ENCODE results near the gene TPGS1. TPM values are rescaled to one million over a fixed set of nuclear protein-coding genes. Genes with fewer than 3 reads are reported as not detected.
"Not testable (repeated sequence)": the region's sequence is repeated elsewhere in the genome, so short reads cannot be mapped to it uniquely, and the experiment has no call there.

The TPGS1 gene
- total RNA-seq, 1 donor from 2014 or later = 10.8 TPM

GRCh38 chr19:472005-472858 is 35.1 kb upstream of the TPGS1 start:
- DNase-seq (no peak), ATAC-seq (ENCODE audit: poor library complexity) (no peak)
- intact Hi-C loops (cut with DNase I) = no loop called here

- intact Hi-C loops (cut with DNase I) = no loop called here
- peak; percentile 47 for DNase-seq
- ATAC-seq (ENCODE audit: poor library complexity) = peak; percentile 38
Observed at GRCh38 chr19:474126-475078, 32.9 kb upstream of the TPGS1 start.

- ATAC-seq (ENCODE audit: poor library complexity) = no peak
- intact Hi-C loops (cut with DNase I) = no loop called here
- DNase-seq = no peak
Observed at GRCh38 chr19:475360-475759, 31.9 kb upstream of the TPGS1 start.

GRCh38 chr19:478236-478903 is 28.9 kb upstream of the TPGS1 start:
- DNase-seq (peak; percentile 26), ATAC-seq (ENCODE audit: poor library complexity) (no peak)
- intact Hi-C loops (cut with DNase I) = no loop called here

GRCh38 chr19:478976-479375 is 28.3 kb upstream of the TPGS1 start:
- intact Hi-C loops (cut with DNase I) = no loop called here
- DNase-seq (peak; percentile 13), ATAC-seq (ENCODE audit: poor library complexity) (no peak)

DNA sequence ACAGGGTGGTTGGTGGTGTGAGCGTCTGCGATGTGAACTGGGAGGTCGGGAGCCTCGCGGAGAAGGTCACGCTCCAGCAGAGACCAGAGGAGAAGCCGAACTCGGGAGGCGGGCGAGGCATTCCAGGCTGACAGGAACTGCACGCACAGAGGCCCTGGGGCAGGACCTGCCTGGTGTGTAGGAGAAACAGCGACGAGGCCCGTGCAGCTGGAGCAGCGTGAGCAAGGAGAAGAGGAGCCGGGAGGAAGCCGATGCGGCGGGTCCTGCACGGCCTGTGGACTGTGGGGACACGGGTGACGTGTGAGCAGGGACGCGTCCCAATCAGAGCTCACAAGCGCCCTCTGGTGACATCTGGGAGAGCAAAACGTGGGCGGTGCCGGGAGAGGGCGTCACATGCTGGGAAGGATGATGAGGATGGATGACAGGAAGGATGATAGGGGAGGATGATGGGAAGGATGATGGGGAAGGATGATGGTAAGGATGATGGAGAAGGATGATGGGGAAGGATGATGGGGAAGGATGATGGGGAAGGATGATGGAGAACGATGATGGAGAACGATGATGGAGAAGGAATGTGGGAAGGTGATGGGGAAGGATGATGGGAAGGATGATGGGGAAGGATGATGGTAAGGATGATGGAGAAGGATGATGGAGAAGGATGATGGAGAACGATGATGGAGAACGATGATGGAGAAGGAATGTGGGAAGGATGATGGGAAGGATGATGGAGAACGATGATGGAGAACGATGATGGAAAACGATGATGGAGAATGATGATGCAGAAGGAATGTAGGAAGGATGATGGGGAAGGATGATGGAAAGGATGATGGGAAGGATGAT is 27.1 kb upstream of the TPGS1 start:
- intact Hi-C loops (cut with DNase I) = loop anchor here (5.0 kb wide), 1 partner anchor 98 kb away; no protein-coding TSS in a partner anchor
- peak; percentile 98 for ATAC-seq (ENCODE audit: poor library complexity)

GRCh38 chr19:481100-481499 is 26.2 kb upstream of the TPGS1 start:
- not testable (repeated sequence) for DNase-seq; ATAC-seq (ENCODE audit: poor library complexity)
- intact Hi-C loops (cut with DNase I) = loop anchor here (5.0 kb wide), 1 partner anchor 99 kb away; no protein-coding TSS in a partner anchor

More for the DNA sequence above, 27.1 kb upstream of the TPGS1 start:
- DNase-seq = peak; percentile 92

DNA sequence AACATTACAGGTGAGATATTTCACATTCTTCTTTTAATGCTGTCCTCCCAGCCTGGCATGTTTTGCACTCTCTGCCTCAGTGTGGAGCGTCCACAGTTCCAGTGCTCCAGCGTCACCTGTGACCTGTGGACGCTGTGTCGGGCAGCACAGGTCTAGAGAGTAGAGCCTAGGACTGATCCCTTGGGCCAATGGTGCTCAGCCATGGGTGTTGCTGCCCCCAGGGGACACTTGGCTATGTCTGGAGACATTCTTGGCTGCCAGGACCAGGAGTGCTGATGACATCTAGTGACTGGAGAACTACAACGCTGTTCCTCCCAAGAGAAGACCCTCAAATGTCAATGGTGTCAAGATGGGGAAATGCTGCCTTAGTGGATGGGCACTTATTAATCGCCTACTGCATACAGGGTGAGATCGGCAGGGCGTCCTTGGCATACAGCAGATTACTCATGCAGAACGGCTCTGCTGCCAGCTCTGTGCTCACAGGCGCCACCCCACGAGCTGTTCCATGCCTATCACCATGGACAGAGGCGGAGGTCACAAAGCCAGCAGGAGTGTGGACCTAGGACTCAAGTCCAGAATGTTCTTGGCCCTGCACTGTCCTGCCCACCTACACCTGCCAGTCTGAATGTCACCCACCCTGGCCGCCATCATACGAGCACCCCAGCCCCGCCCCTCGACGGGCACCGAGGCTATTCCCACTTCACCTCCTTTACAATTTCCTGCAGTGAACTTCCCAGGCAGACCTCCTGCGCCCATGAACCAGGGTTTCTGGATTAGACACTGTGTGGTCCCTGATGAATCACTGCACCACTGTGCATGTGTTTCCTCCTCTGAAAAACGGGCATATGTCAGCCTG is 24.9 kb upstream of the TPGS1 start:
- DNase-seq (peak; percentile 18), ATAC-seq (ENCODE audit: poor library complexity) (no peak)
- intact Hi-C loops (cut with DNase I) = loop anchor here (5.0 kb wide), 1 partner anchor 100 kb away; no protein-coding TSS in a partner anchor

- no peak for ATAC-seq (ENCODE audit: poor library complexity)
- peak; percentile 38 for DNase-seq
- intact Hi-C loops (cut with DNase I) = loop anchor here (5.0 kb wide), 1 partner anchor 101 kb away; no protein-coding TSS in a partner anchor
Observed at GRCh38 chr19:483332-484072, 23.8 kb upstream of the TPGS1 start.

DNA sequence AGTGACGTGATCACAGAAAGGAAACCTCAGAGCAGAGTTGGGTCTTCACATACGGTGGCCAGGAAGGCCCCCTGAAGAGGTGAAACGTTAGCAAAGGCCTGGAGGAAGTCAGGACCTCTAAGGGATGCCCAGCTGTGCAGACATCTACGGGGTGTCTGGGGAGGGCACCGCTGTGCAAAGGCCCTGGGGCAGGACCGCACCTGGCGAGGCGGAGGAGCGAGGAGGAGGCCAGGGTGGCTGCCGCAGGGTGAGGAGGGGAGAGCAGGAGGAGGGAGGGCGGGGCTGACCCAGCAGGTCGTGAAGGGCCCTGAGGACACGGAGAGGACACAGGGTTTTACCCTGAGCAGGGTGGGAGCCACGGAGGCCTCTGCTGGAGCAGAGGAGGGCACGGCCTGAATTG is 22.8 kb upstream of the TPGS1 start:
- DNase-seq = peak; percentile 38
- ATAC-seq (ENCODE audit: poor library complexity) = no peak
- intact Hi-C loops (cut with DNase I) = loop anchor here (5.0 kb wide), 1 partner anchor 102 kb away; no protein-coding TSS in a partner anchor

- DNase-seq = peak; percentile 40
- ATAC-seq (ENCODE audit: poor library complexity) = no peak
- intact Hi-C loops (cut with DNase I) = no loop called here
Observed at GRCh38 chr19:485077-485476, 22.2 kb upstream of the TPGS1 start.

- intact Hi-C loops (cut with DNase I) = no loop called here
- DNase-seq (peak; percentile 76), ATAC-seq (ENCODE audit: poor library complexity) (no peak)
Observed at GRCh38 chr19:485583-486236, 21.6 kb upstream of the TPGS1 start.

DNA sequence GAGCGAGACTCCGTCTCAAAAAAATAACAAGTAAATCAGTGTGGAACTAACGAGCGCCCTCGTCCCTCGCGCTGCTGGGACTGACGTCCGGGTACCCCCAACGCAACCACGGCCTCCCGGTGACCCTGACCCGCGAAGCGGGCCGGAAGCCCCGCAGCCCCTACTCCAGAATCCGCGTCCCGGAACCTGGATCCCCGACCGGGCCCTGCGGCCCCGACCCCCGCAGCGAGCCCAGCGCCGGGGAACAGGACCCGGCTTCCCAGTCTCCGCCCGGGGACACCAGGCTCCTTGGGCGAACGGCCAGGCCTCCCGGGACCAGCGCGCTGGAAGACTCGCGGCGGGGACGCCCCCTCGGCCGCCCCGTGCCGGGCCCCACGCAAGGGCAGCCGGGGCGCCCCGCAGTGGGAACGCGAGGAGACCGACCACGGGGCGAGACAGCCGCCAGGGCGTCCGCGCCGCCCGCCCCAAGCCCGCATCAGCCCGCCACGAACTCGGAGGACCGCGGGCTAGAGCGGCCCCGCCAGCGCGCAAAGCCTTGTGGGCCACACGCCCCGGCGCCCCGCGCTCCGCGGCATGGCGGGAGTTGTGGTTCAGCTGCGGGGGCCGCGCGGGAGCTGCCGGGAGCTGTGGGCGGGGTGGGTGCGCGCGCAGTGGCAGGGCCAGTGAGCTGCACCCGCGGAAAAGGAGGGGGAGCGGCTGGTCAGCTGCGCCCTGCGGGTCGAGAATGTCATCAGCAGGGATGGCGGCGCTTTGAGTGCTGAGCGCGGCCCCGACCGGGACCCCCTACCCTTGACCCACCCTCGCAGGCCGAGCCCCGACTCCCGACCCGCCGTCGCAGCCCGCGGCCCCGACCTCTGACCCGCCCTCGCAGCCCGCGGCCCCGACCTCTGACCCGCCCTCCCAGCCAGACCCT is 18.5 kb upstream of the TPGS1 start:
- intact Hi-C loops (cut with DNase I) = no loop called here
- ATAC-seq (ENCODE audit: poor library complexity) = peak; percentile 97
- DNase-seq = peak; percentile 99

- ATAC-seq (ENCODE audit: poor library complexity) = peak; percentile 50
- intact Hi-C loops (cut with DNase I) = no loop called here
- peak; percentile 59 for DNase-seq
Observed at GRCh38 chr19:489418-490196, 17.7 kb upstream of the TPGS1 start.

Data from Right ventricle myocardium superior (tissue), 1 donor.